ENCODE data around the gene CELF2.

GRCh38 chr10:11035301-11035991 lies 17.8 kb downstream of the CELF2 start:
- TF ChIP-seq EP300 (conservative IDR thresholded peaks at IDR 0.05; ENCODE audit: poor library complexity, severe bottlenecking) (no peak), CTCF (IDR thresholded peaks at IDR 0.05; ENCODE audit: poor library complexity, severe bottlenecking) (no peak), EZH2 (IDR thresholded peaks at IDR 0.05; ENCODE audit: borderline replicate concordance, insufficient read depth, low read length, poor library complexity, severe bottlenecking) (no peak), POLR2AphosphoS5 (IDR thresholded peaks at IDR 0.05) (no peak)
